ENCODE data around the gene SMAP1.

Gene SMAP1

DNA sequence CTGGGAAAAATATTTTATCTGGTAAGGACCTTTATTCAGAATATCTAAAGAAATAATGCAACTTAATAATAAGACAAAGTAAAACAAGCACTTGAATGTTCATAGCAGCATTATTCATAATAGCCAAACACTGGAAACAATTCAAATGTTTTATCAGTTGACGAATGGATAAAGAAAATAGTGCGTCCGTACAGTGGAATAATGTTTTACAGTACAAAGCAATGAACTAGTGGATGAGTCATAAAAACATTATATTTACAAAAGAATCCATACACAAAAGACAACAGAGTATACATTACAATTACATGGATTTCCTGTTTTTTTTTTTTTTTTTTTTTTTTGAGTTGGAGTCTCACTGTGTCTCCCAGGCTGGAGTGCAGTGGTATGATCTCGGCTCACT is 12.7 kb downstream of the SMAP1 start:
- no peak for DNase-seq (ENCODE audit: low read depth in 2 of 2, low spot score in 1 of 2)

GRCh38 chr6:70684794-70685493 is 17.3 kb downstream of the SMAP1 start:
- no peak for DNase-seq (ENCODE audit: low read depth in 2 of 2, low spot score in 1 of 2)

- DNase-seq (ENCODE audit: low read depth in 2 of 2, low spot score in 1 of 2) = no peak
These were observed 18.0 kb downstream of the SMAP1 start for GRCh38 chr6:70685494-70686180.

DNA sequence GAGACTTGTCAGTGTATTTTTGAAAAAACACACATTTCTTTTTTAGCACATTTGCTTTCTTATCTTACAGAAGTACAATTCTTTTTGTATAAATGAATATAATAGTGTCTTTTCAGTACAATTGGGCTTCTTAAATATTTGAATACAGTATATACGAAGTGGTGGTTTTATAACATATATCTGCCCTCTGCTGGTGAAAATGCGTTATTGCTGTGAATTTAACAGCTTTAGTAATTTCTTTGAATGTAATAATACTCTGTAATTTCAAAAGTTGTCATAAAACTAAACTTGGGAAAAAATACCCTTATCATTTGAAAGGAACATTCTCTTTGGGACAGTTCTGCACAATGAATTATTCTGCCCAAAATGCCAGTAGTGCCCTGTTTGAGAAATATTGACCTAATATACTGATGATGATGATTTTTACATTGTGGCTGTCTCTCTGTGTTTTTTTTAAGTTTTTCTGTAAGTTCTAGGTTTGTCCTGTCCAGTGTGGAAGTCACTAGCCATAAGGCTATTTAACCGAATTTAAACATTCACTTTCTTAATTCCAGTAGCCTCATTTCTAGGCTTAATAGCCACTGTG is 19.0 kb downstream of the SMAP1 start:
- DNase-seq (ENCODE audit: low read depth in 2 of 2, low spot score in 1 of 2) = no peak

DNA sequence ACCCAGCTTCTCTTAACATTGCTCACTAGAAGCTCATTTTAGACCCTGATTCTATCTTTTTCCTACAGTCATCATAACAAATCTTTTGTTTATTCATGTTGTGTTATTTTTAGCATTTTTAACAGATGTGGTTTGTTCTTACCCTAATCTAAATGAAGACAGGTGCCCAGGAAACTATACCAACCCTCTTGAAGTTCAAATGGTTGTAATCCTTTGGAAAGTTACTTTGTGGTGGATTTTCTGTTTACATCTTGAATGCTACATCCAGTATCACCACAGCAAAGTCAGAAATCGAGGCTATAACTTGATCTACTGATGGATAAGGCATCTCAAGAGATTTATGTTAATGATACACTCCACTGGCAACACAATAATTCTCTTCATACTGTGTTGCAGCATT is 26.2 kb downstream of the SMAP1 start:
- DNase-seq (ENCODE audit: low read depth in 2 of 2, low spot score in 1 of 2) = no peak

DNA sequence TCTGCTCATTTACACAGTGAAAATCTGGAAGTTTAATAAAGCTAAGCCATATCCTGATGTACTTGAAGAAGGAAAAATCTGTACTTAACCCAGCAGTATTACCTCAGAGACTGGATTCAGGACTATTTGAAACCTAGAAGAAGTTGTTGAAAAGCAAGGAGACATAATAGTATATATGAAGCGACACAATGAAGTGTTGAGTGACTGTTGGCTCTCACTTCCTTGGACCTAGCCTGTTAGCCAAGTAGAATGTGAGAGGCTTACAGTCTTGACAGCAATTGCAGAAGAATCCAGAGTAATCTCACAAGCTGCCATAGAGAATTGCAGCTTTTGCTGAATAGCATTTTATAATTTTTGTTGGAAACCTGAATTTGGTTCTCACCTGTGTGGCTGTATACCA is 26.7 kb downstream of the SMAP1 start:
- no peak for DNase-seq (ENCODE audit: low read depth in 2 of 2, low spot score in 1 of 2)

GRCh38 chr6:70700922-70701876 is 33.5 kb downstream of the SMAP1 start:
- DNase-seq (ENCODE audit: low read depth in 2 of 2, low spot score in 1 of 2) = no peak

DNA sequence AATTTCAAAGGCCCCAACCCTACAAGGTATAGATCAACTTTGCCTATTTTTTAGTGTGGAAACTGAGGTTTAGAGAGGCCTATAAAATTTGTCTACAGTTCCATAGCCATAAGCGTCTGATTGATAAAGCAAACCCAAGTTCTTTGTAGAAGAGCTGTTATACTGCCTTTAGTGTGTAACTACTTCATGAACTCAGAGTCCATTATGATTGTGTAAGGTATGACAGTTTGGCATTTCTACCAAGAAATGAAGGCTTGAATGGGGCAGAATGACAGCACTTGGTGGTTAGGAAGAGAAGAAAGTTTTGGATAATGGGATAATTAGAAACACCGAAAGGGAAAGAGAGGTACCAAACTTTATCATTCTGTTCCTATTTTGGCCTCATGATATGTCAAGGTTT is 38.1 kb downstream of the SMAP1 start:
- DNase-seq (ENCODE audit: low read depth in 2 of 2, low spot score in 1 of 2) = no peak

DNA sequence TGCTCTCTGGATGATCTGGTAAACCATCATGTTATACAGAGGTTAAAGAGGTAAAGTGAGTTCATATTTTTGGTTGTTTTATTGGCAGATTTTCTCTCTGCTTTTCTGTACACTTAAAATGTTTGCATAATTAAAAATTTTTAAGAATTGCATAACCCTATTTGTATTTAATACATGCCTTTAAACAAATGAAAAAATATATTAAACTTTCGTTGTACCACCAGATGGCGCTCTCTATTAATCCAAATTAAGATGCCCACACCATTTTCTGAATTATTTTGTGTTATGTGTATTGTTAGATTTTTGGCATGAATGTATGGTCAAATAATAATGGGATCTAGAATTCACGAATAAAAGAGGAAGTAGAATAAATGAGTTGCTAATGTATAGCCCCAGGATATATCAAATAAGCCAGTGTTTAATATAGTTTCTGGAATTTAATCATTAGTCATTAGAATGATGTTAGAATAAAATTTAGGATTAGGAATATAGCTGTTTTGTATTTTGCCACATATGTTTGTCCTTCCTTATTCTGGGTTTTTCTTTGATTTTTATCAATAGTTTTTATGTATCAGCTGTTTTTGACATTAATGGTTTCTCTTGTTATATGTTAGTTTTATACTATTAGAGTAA is 38.9 kb downstream of the SMAP1 start:
- no peak for DNase-seq (ENCODE audit: low read depth in 2 of 2, low spot score in 1 of 2)

GRCh38 chr6:70707893-70708292 is 40.2 kb downstream of the SMAP1 start:
- no peak for DNase-seq (ENCODE audit: low read depth in 2 of 2, low spot score in 1 of 2)

GRCh38 chr6:70708448-70708847 is 40.8 kb downstream of the SMAP1 start:
- DNase-seq (ENCODE audit: low read depth in 2 of 2, low spot score in 1 of 2) = no peak

DNA sequence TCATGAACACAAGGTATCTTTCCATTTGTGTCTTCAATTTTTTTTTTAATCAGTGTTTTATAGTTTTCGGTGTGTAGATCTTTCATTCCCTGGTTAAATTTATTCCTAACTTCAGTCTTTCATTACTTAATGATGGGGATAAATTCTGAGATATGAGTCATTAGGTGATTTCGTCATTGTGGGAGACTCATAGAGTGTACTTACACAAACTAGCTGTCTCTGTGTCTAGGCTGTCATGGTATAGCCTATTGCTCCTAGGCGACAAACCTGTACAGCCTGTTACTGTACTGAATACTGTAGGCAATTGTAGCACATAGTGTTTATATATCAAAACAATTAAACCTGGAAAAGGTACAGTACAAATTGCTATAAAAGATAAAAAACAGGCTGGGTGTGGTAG is 42.1 kb downstream of the SMAP1 start:
- DNase-seq (ENCODE audit: low read depth in 2 of 2, low spot score in 1 of 2) = no peak

DNA sequence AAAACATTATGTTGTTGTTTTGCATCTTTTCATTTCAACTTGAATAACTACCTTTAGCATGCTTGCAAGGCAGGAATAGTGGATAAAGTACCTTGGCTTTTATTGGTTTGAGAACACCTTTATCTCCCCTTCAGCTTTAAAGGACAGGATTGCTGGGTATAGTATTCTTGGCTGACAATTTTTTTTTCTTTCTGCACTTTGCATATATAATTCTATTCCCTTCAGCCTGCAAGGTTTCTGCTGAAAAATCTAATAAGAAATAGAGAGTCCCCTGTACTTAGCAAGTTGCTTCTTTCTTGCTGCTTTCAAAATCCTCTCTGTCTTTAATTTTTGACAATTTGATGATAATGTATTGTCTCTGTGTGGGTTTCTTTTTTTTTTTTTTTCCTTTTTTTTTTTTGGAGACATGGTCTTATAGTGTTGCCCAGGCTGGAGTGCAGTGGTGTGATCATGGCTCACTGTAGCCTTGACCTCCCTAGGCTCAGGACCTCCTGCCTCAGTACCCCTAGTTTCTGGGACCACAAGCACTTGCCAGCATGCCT is 47.1 kb downstream of the SMAP1 start:
- DNase-seq (ENCODE audit: low read depth in 2 of 2, low spot score in 1 of 2) = no peak

- no peak for DNase-seq (ENCODE audit: low read depth in 2 of 2, low spot score in 1 of 2)
These were observed 49.5 kb downstream of the SMAP1 start for GRCh38 chr6:70717038-70717801.

- no peak for DNase-seq (ENCODE audit: low read depth in 2 of 2, low spot score in 1 of 2)
These were observed 56.8 kb downstream of the SMAP1 start for GRCh38 chr6:70724524-70724923.

GRCh38 chr6:70725817-70726415 is 58.2 kb downstream of the SMAP1 start:
- DNase-seq (ENCODE audit: low read depth in 2 of 2, low spot score in 1 of 2) = no peak

- DNase-seq (ENCODE audit: low read depth in 2 of 2, low spot score in 1 of 2) = no peak
These were observed 66.7 kb downstream of the SMAP1 start for GRCh38 chr6:70734381-70734780.

DNA sequence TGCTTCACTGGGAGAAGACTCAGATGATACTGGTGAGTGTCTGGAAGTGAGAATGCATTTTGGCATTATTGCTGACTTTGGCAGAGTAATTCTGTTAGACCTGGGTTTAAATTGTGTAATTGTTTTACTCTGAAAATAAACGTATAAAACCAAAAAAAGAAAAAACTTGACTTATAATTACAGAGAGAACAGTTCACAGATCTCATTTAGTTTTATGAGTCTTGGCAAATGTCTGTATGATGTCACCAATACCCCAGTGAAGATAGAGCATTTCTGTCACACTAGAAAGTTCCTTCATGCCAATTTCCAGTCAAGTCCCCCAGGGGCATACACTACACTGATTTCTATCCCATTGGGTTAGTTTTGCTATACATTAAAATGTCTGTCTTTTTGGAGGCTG is 67.3 kb downstream of the SMAP1 start:
- DNase-seq (ENCODE audit: low read depth in 2 of 2, low spot score in 1 of 2) = no peak

- no peak for DNase-seq (ENCODE audit: low read depth in 2 of 2, low spot score in 1 of 2)
These were observed 67.8 kb downstream of the SMAP1 start for GRCh38 chr6:70735513-70735912.

GRCh38 chr6:70738028-70738427 is 70.3 kb downstream of the SMAP1 start:
- DNase-seq (ENCODE audit: low read depth in 2 of 2, low spot score in 1 of 2) = no peak
